Renal pelvis (tissue), 4 donors: Measurements from ENCODE around the gene PICK1. TPM values are rescaled to one million over a fixed set of nuclear protein-coding genes. Genes with fewer than 3 reads are reported as not detected.

Experiments
- DNase-seq: peaks from one replicate; pipeline ENCODE4 v3.0.0-alpha.2; 2013
- polyA plus RNA-seq, 3 donors: library from polyadenylated mRNA; unstranded; fragments of 120-200 nt; gene quantifications; one replicate each; pipeline ENCODE4 v1.2.1, GENCODE V29; 2013; ENCODE audit not compliant: insufficient read length in 3 of 3

PICK1 gene
- polyA plus RNA-seq, 3 donors: 34.8 to 43.7 (median 41.9) TPM

DNA sequence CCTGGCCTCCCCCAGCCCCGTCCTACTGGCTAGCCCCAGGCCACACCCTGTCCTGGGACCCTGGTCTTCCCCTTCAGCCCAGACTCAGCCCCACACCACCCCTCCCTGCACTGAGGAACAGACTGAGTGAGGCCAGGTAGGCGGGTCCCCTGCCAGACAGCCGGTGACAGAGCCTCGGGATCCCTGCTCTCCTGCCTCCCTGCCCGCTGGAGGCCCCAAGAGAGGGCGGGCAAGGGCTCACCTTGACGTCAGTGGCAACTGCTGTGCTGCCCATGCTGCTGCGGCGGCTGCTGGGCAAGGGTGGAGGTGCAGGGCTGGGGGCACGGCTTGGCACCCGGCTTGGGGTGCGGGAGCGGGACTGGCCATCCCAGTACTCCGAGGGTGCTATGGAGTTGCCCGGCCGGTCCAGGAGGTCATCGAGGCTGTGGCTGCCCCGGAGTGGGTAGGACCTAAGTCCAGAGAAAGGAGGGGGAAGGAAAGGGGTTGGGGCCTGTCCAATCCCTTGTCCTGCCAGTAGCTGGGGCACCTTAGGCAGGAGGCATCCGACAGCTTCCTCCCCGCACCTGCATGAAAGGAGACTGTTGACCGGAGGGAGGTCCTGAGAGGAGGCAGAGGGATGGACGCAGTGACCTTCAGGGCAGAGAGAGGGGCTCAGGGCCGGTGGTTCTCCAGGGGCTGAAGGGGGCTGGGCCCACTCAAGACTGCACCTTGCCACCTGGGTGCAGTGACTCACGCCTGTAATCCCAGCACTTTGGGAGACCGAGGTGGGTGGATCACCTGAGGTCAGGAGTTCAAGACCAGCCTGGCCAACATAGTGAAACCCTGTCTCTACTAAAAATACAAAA is 29.0 kb downstream of the PICK1 start:
- no peak for DNase-seq

DNA sequence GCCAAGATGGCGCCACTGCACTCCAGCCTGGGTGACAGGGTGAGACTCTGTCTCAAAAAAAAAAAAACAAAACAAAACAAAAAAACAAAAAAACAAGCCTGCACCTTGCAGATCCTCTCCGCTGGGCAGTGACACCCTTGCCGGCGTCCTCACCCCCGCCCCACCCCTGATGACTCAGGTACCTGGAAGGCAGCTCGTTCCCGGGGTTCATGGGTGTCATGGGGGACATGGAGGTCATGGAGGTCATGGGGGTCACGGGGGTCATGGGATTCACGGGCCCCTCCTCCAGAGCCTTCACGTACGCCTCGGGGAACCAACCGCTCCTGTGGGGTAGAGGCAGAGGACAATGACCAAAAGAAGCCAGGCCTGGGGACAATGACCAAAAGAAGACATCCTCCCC is 29.7 kb downstream of the PICK1 start:
- no peak for DNase-seq

- no peak for DNase-seq
Observed at GRCh38 chr22:38087855-38088254, 30.7 kb downstream of the PICK1 start.

GRCh38 chr22:38088629-38089473 is 31.6 kb downstream of the PICK1 start:
- DNase-seq: no peak

DNA sequence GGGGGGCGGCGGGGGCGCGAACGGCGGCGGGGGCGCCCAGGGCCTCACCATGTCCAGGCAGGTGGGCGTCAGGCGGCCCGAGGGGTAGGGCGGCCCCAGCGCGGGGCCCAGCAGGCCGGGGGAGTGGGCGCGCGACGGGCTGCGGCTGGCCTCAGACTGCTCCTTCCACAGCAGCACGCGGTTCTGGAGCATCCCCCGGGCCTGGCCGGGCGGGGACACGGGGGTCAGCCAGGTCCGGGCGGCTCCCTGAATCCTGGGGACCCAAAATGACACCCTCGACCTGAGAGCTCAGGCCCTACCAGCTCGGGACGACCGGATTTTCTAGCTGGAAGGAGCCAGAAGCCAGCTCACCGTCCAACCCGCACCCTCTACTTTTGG is 32.3 kb downstream of the PICK1 start:
- no peak for DNase-seq

DNA sequence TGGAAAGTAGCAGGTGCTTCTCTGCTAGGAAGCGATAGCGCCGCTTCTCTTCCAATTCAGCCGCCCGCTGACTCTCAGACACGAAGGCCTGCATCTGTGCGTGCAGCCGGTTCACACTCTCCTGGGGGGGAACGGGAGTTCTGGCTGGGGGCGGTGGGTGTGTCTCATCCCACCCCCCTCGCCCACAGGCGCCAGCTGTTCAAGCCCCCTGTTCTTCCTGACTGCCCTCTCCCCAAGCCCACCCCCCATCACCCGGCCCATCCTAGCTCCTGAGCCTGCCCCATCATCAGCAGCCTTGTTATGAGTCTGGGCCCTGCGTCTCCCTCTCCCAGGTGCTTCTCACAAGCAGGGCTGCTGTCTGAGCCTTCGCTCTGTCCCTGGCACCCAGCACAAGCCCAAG is 39.9 kb downstream of the PICK1 start:
- DNase-seq: no peak

- DNase-seq: no peak
Observed at GRCh38 chr22:38097557-38098409, 40.6 kb downstream of the PICK1 start.

GRCh38 chr22:38098410-38099249 is 41.4 kb downstream of the PICK1 start:
- DNase-seq: no peak

DNA sequence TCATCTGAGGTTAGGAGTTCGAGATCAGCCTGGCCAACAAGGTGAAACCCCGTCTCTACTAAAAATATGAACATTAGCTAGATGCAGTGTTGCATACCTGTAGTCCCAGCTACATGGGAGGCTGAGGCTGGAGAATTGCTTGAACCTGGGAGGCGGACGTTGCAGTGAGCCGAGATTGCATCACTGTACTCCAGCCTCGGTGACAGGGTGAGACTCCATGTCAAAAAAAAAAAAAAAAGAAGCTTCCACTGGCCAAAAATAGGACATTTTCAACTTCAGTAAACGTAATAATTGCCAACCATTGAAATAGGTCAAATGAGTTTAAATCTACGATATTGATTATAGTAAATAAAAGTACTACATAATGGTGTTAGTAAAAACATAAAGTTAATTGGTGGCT is 46.4 kb downstream of the PICK1 start:
- no peak for DNase-seq

DNA sequence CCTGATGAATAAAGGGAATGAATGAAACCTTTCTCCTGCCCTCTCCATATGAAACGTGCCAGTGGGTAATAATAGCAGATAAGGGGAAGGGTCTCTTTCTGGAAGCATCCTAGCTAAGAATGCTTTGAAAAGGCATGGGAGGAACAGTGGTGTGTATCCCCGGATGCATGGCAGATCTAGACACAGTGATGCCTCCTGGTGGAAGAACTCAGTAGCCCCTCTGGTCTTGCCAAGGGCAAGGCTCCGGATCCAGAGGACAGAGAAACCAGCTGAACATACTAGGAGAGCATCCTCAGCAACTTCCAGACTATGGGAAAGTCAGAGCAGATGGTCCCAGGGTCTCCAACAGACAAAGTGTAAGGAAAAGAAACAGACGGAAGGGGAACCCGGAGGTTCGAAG is 46.9 kb downstream of the PICK1 start:
- no peak for DNase-seq

- no peak for DNase-seq
Observed at GRCh38 chr22:38106814-38107578, 49.8 kb downstream of the PICK1 start.

- DNase-seq: no peak
Observed at GRCh38 chr22:38107692-38108515, 50.7 kb downstream of the PICK1 start.

- DNase-seq: no peak
Observed at GRCh38 chr22:38108561-38109319, 51.5 kb downstream of the PICK1 start.

DNA sequence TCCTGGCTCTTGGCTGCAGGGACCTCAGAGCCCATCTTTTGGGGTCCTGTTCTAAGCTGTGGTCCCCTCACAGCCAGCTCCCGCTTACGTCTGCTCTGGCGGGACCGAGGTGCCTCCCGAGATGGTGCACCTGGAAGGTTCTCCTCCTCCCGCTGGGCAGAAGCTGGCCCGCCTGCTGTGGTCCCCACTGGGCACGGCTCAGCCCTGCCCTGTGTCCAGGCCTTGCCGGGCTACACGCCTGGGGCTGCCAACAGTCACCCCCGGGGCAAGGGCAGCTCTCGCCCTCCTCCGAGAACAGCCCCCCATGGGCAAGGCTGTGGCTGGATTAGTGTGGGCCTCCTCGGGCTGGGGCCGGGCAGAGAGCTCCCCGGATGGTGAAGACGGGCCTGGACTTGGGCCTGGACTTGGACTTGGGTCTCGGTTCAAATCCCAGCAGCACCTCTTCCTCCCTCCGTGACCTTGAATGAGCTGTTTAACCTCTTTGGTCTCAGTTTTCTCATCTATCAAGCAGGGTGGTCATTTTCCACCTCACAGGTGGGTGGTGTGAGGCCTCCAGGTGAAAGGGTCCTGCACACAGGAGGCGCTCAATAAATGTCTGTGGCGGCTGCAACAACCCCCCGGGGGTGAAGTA is 52.3 kb downstream of the PICK1 start:
- peak; percentile 54 for DNase-seq

- DNase-seq: peak; percentile 79
Observed at GRCh38 chr22:38110008-38110862, 53.0 kb downstream of the PICK1 start, which contains the start of gene BAIAP2L2. BAIAP2L2 (minus strand) TSS chr22:38110684; CDS start chr22:38110525, 159 bp downstream.

- no peak for DNase-seq
Observed at GRCh38 chr22:38110863-38111852, 54.0 kb downstream of the PICK1 start.
